H1 (cell line): Measurements from ENCODE around the gene RFX2. TPM values are rescaled to one million over a fixed set of nuclear protein-coding genes. Genes with fewer than 3 reads are reported as not detected.

Source experiments
- CTCF ChIA-PET: fragments of 300-600 bp; sonication (Branson Sonifier 250); formaldehyde crosslinking; loops from one replicate; lab custom pipeline; 2021; ENCODE audit not compliant: partially characterized antibody; lab: Charles Lee
- POLR2A ChIA-PET: fragments of 300-600 bp; sonication (Branson Sonifier 250); formaldehyde crosslinking; loops from one replicate; lab custom pipeline; 2021; ENCODE audit warnings: inconsistent platforms; ENCODE audit not compliant: partially characterized antibody; lab: Charles Lee
- DNase-seq, 2 experiments: peaks; one replicate each; pipeline versions ENCODE4 v3.0.0 to v3.0.0-alpha.2; 2010 to 2022; ENCODE audit warnings: low spot score in 2 of 2, low read depth in 1 of 2, mixed read lengths in 1 of 2
- FAIRE-seq: peaks from 2 replicates; lab custom pipeline; 2011; peaks lifted over from hg19 to GRCh38; lab: Jason Lieb, UNC
- H2AFZ ChIP-seq: 2 replicates; pipeline ENCODE4 v1.8.1; 2012; ENCODE audit warnings: low read length, inconsistent platforms
- H2AK5ac ChIP-seq: 2 replicates; pipeline ENCODE4 v1.6.1; 2013; ENCODE audit warnings: low read depth, low read length
- H2BK120ac ChIP-seq: replicated peaks from 2 replicates; pipeline ENCODE3; 2013; ENCODE audit warnings: low read depth, low read length, inconsistent platforms
- H2BK12ac ChIP-seq: 2 replicates; pipeline ENCODE4 v1.6.1; 2013; ENCODE audit warnings: low read depth, low read length
- H2BK15ac ChIP-seq: 2 replicates; pipeline ENCODE4 v1.6.1; 2013; ENCODE audit warnings: low read length
- H2BK20ac ChIP-seq: 2 replicates; pipeline ENCODE4 v1.6.1; 2013; ENCODE audit warnings: low read length
- H2BK5ac ChIP-seq: 2 replicates; pipeline ENCODE4 v1.6.1; 2013; ENCODE audit warnings: low read depth, low read length
- H3K14ac ChIP-seq: 2 replicates; pipeline ENCODE4 v1.6.1; 2013; ENCODE audit warnings: inconsistent platforms; ENCODE audit not compliant: insufficient read length
- H3K18ac ChIP-seq: 2 replicates; pipeline ENCODE4 v1.6.1; 2013; ENCODE audit warnings: low read length; ENCODE audit errors: extremely low read depth
- H3K23ac ChIP-seq: 2 replicates; pipeline ENCODE4 v1.6.1; 2013; ENCODE audit warnings: inconsistent platforms; ENCODE audit not compliant: insufficient read length
- H3K23me2 ChIP-seq: 2 replicates; pipeline ENCODE4 v1.6.1; 2013; ENCODE audit warnings: low read depth, low read length
- H3K27ac ChIP-seq: 2 replicates; pipeline ENCODE4 v1.6.1; 2011; ENCODE audit warnings: low read depth, low read length, inconsistent platforms
- H3K27me3 ChIP-seq, 4 experiments: replicated peaks in 1 of 4; 1 replicate in 1 of 4; 2 replicates in 3 of 4; pipeline versions ENCODE4 v1.6.1 to v1.8.1; 2011 to 2013; ENCODE audit warnings: low read length in 3 of 4, mild to moderate bottlenecking in 3 of 4, inconsistent platforms in 2 of 4, mixed read lengths in 2 of 4, moderate library complexity in 1 of 4; ENCODE audit not compliant: control insufficient read depth in 3 of 4, insufficient read depth in 3 of 4; ENCODE audit errors: extremely low read depth in 1 of 4
- H3K36me3 ChIP-seq, 4 experiments: 2 replicates each; pipeline versions ENCODE4 v1.6.1 to v1.8.1; 2011 to 2013; ENCODE audit warnings: mild to moderate bottlenecking in 4 of 4, low read length in 3 of 4, moderate library complexity in 2 of 4, control low read depth in 1 of 4, inconsistent platforms in 1 of 4; ENCODE audit not compliant: insufficient read depth in 4 of 4, control insufficient read depth in 2 of 4
- H3K4ac ChIP-seq: replicated peaks from 2 replicates; pipeline ENCODE3; 2013; ENCODE audit warnings: low read length, low read depth, mixed read lengths, inconsistent platforms; ENCODE audit not compliant: insufficient read length
- H3K4me1 ChIP-seq, 4 experiments: replicated peaks in 1 of 4; 1 replicate in 1 of 4; 2 replicates in 3 of 4; pipeline versions ENCODE4 v1.6.1 to v1.8.1; 2011 to 2013; ENCODE audit warnings: low read length in 3 of 4, inconsistent platforms in 2 of 4, mixed read lengths in 1 of 4; ENCODE audit not compliant: insufficient read depth in 4 of 4, control insufficient read depth in 3 of 4
- H3K4me2 ChIP-seq, 2 experiments: 2 replicates each; pipeline versions ENCODE4 v1.6.1 to v1.8.1; 2011 to 2013; ENCODE audit warnings: low read depth in 2 of 2, low read length in 2 of 2, control low read depth in 1 of 2, inconsistent platforms in 1 of 2, mild to moderate bottlenecking in 1 of 2; ENCODE audit not compliant: insufficient read depth in 1 of 2
- H3K4me3 ChIP-seq, 4 experiments: fragments of 200-600, 300-600 bp in 1 of 4; sonication (generic), shearing (Covaris generic), sonication (Bioruptor Twin) in 1 of 4; 2 replicates each; pipeline versions ENCODE4 v1.5.1 to v1.8.1; 2011 to 2016; ENCODE audit warnings: low read length in 4 of 4, low read depth in 3 of 4, control low read depth in 2 of 4, inconsistent platforms in 2 of 4, mild to moderate bottlenecking in 2 of 4, mixed read lengths in 1 of 4, moderate library complexity in 1 of 4; ENCODE audit not compliant: insufficient read depth in 2 of 4; ENCODE audit errors: extremely low read depth in 1 of 4
- H3K56ac ChIP-seq: replicated peaks from 2 replicates; pipeline ENCODE3; 2013; ENCODE audit warnings: low read depth, mild to moderate bottlenecking, mixed read lengths, low read length, inconsistent platforms; ENCODE audit not compliant: insufficient read length
- H3K79me1 ChIP-seq: 2 replicates; pipeline ENCODE4 v1.6.1; 2013; ENCODE audit warnings: low read depth, low read length, control low read depth
- H3K79me2 ChIP-seq, 2 experiments: 2 replicates each; pipeline versions ENCODE4 v1.6.1 to v1.8.1; 2012 to 2013; ENCODE audit warnings: low read length in 2 of 2, mild to moderate bottlenecking in 2 of 2, inconsistent platforms in 1 of 2; ENCODE audit not compliant: insufficient read depth in 2 of 2, control insufficient read depth in 1 of 2
- H3K9ac ChIP-seq, 4 experiments: replicated peaks in 1 of 4; 1 replicate in 1 of 4; 2 replicates in 3 of 4; pipeline versions ENCODE4 v1.6.1 to v1.8.1; 2011 to 2013; ENCODE audit warnings: low read depth in 3 of 4, low read length in 3 of 4, control low read depth in 2 of 4, mild to moderate bottlenecking in 2 of 4, moderate library complexity in 2 of 4, inconsistent platforms in 1 of 4; ENCODE audit errors: extremely low read depth in 1 of 4
- H3K9me3 ChIP-seq, 2 experiments: 2 replicates each; pipeline versions ENCODE4 v1.6.1 to v1.8.1; 2012 to 2013; ENCODE audit warnings: mild to moderate bottlenecking in 2 of 2, moderate library complexity in 2 of 2, control low read depth in 1 of 2, inconsistent platforms in 1 of 2, low read depth in 1 of 2, low read length in 1 of 2, mixed read lengths in 1 of 2; ENCODE audit not compliant: insufficient read depth in 2 of 2
- H4K20me1 ChIP-seq, 2 experiments: replicated peaks in 1 of 2; 2 replicates each; pipeline versions ENCODE3 to v1.8.1; 2011 to 2013; ENCODE audit warnings: inconsistent platforms in 2 of 2, low read length in 2 of 2, mild to moderate bottlenecking in 1 of 2; ENCODE audit not compliant: insufficient read depth in 2 of 2, control insufficient read depth in 1 of 2
- H4K5ac ChIP-seq: 2 replicates; pipeline ENCODE4 v1.6.1; 2013; ENCODE audit warnings: low read length, low read depth, mixed read lengths, inconsistent platforms; ENCODE audit not compliant: insufficient read length
- H4K8ac ChIP-seq: 2 replicates; pipeline ENCODE4 v1.8.0; 2013; ENCODE audit warnings: mild to moderate bottlenecking, moderate library complexity, low read length, inconsistent platforms; ENCODE audit not compliant: insufficient read depth; ENCODE audit errors: extremely low read depth
- H4K91ac ChIP-seq: replicated peaks from 2 replicates; pipeline ENCODE3; 2013; ENCODE audit warnings: low read length, mixed read lengths, inconsistent platforms; ENCODE audit not compliant: insufficient read length
- BACH1 ChIP-seq: IDR thresholded peaks from 2 replicates; pipeline ENCODE4 v1.6.1; 2012; ENCODE audit warnings: low read length, improper control_type of control experiment
- WGBS, 2 experiments: shearing (Covaris generic) in 1 of 2; methylation state at CpG; one replicate each; pipeline versions ENCODE4 v1.1.6 to v1.1.7; 2013 to 2015; ENCODE audit warnings: low lambda C conversion rate in 2 of 2, mixed read lengths in 2 of 2, inconsistent platforms in 1 of 2, low coverage in 1 of 2, missing lambda C conversion rate in 1 of 2; ENCODE audit not compliant: insufficient replicate concordance in 2 of 2, insufficient coverage in 1 of 2, insufficient read length in 1 of 2; ENCODE audit errors: extremely low coverage in 1 of 2, missing lambda C conversion rate in 1 of 2; 5-methylcytosine and 5-hydroxymethylcytosine counted together
- polyA plus RNA-seq, 7 experiments: library from polyadenylated mRNA; depleted of rRNA in 3 of 7; stranded (reverse) in 5 of 7; unstranded in 2 of 7; fragments of >200 nt in 5 of 7; fragments of 200-250 nt in 2 of 7; gene quantifications; 1 replicate in 5 of 7; 2 replicates in 1 of 7; 4 replicates in 1 of 7; pipeline versions ENCODE4 v1.2.1 to v1.2.3, GENCODE V29; 2011 to 2013; ENCODE audit warnings: missing spikeins in 2 of 7, mixed read lengths in 2 of 7
- total RNA-seq: library from RNA; stranded (reverse); fragmentation: NEBNext Ultra II Directional; extraction: Animal tissue kit (Norgen Biotek cat#: 25700); gene quantifications from 2 replicates; pipeline ENCODE4 v1.2.1, GENCODE V29; 2021

Gene RFX2
- total and polyA plus RNA-seq, 2 of the 8 experiments (the other 6 are each of a cell fraction or from before 2014, with no cell fraction given) = 4.8 to 5.3 TPM

DNA sequence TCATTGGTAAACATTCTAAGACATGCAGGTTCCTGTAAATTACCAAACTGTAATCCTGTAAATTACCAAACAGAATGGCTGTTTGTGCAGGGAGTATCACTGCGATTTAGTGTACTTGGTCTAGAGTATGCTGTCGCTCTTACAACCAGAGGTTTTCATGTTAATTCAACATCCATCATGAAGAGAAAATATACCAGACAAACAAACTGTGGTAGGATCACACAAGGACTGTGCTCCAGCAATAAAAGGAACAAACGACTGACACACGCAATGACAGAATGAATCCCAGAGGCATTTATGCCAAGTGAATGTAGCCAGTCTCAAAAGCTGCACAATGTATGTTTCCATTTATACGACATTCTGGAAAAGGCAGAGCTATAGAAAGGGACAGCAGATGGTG lies 31.2 kb downstream of the RFX2 start:
- H2BK120ac ChIP-seq = no peak overlapping the region
- H2AK5ac ChIP-seq = no peak overlapping the region
- no peak overlapping the region for H4K91ac ChIP-seq
- no peak for DNase-seq
- no peak overlapping the region for H3K56ac ChIP-seq
- H3K23me2 ChIP-seq = no peaks in the 10 kb centered on the region
- H2BK15ac ChIP-seq = no peak overlapping the region
- no peaks in the 10 kb centered on the region for H3K27me3 ChIP-seq
- no peaks in the 10 kb centered on the region for H3K9me3 ChIP-seq
- ChIA-PET CTCF (interaction anchor here (1.5 to 2.0 kb wide), 3 partner anchors 30 to 57 kb away, joined by 3 to 9 read pairs (median 4); no protein-coding TSS in a partner anchor), POLR2A (interaction anchor here (0.7 kb wide), 1 partner anchor 193 kb away, joined by 3 read pairs; no protein-coding TSS in a partner anchor)
- no peak overlapping the region for H2BK5ac ChIP-seq
- no peak overlapping the region for H3K4ac ChIP-seq
- H3K14ac ChIP-seq = no peak overlapping the region
- no peak overlapping the region for H2BK12ac ChIP-seq
- no peak overlapping the region for H3K9ac ChIP-seq
- no peaks in the 10 kb centered on the region; a peak in 1 of 7 replicates for H3K4me1 ChIP-seq
- no peaks in the 10 kb centered on the region for H3K36me3 ChIP-seq
- 90% methylated on average over 5 of the region's 5 CpGs; no CpG with 5 or more reads in 1 of the 2 experiments for WGBS, 2 experiments
- H4K20me1 ChIP-seq = peaks cover 0 to 4% of the 10 kb centered on the region in 2 experiments
- H4K8ac ChIP-seq = no peak overlapping the region
- no peak for TF ChIP-seq BACH1
- no peak overlapping the region for H3K4me2 ChIP-seq
- H2BK20ac ChIP-seq = no peak overlapping the region
- H3K18ac ChIP-seq = no peak overlapping the region
- H4K5ac ChIP-seq = no peak overlapping the region
- H3K79me2 ChIP-seq = no peaks in the 10 kb centered on the region
- no peak for FAIRE-seq
- no peaks in the 10 kb centered on the region for H3K79me1 ChIP-seq
- no peak overlapping the region for H2AFZ ChIP-seq
- H3K23ac ChIP-seq = no peak overlapping the region
- H3K27ac ChIP-seq = no peak overlapping the region
- no peak overlapping the region for H3K4me3 ChIP-seq
